ENCODE data around the gene TIAM2.

The TIAM2 gene

GRCh38 chr6:155042983-155043382 lies 47.9 kb downstream of the TIAM2 start:
- no peak for TF ChIP-seq POLR2A (IDR thresholded peaks at IDR 0.05; ENCODE audit: low read depth, low read length)
- FAIRE-seq (no peak), DNase-seq (ENCODE audit: insufficient read length, low spot score) (no peak)

- DNase-seq (ENCODE audit: insufficient read length, low spot score), result no peak
- no peak for TF ChIP-seq POLR2A (IDR thresholded peaks at IDR 0.05; ENCODE audit: low read depth, low read length)
- FAIRE-seq, result no peak
These were observed 50.7 kb downstream of the TIAM2 start for GRCh38 chr6:155045561-155046404.

GRCh38 chr6:155047523-155047922 lies 52.4 kb downstream of the TIAM2 start:
- TF ChIP-seq POLR2A (IDR thresholded peaks at IDR 0.05; ENCODE audit: low read depth, low read length), result no peak
- FAIRE-seq (no peak), DNase-seq (ENCODE audit: insufficient read length, low spot score) (no peak)

GRCh38 chr6:155050311-155050710 lies 55.2 kb downstream of the TIAM2 start:
- DNase-seq (ENCODE audit: insufficient read length, low spot score) (no peak), FAIRE-seq (no peak)

GRCh38 chr6:155054491-155055250 lies 59.6 kb downstream of the TIAM2 start:
- FAIRE-seq (no peak), DNase-seq (ENCODE audit: insufficient read length, low spot score) (no peak)
- no peak for TF ChIP-seq POLR2A (IDR thresholded peaks at IDR 0.05; ENCODE audit: low read depth, low read length)

More at GRCh38 chr6:155050311-155050710, 55.2 kb downstream of the TIAM2 start:
- TF ChIP-seq POLR2A (IDR thresholded peaks at IDR 0.05; ENCODE audit: low read depth, low read length), result no peak

GRCh38 chr6:155055729-155056128 lies 60.6 kb downstream of the TIAM2 start:
- FAIRE-seq (no peak), DNase-seq (ENCODE audit: insufficient read length, low spot score) (no peak)
- no peak for TF ChIP-seq POLR2A (IDR thresholded peaks at IDR 0.05; ENCODE audit: low read depth, low read length)

GRCh38 chr6:155056756-155057155 lies 61.6 kb downstream of the TIAM2 start:
- no peak for FAIRE-seq
- no peak for DNase-seq (ENCODE audit: insufficient read length, low spot score)
- no peak for TF ChIP-seq POLR2A (IDR thresholded peaks at IDR 0.05; ENCODE audit: low read depth, low read length)

- FAIRE-seq, result no peak
- TF ChIP-seq POLR2A (IDR thresholded peaks at IDR 0.05; ENCODE audit: low read depth, low read length), result no peak
- no peak for DNase-seq (ENCODE audit: insufficient read length, low spot score)
These were observed 66.3 kb downstream of the TIAM2 start for GRCh38 chr6:155061381-155061780.

GRCh38 chr6:155062866-155063341 lies 67.8 kb downstream of the TIAM2 start:
- DNase-seq (ENCODE audit: insufficient read length, low spot score) (peak; percentile 5), FAIRE-seq (no peak)
- TF ChIP-seq POLR2A (IDR thresholded peaks at IDR 0.05; ENCODE audit: low read depth, low read length), result no peak

- TF ChIP-seq POLR2A (IDR thresholded peaks at IDR 0.05; ENCODE audit: low read depth, low read length), result no peak
- FAIRE-seq, result no peak
- DNase-seq (ENCODE audit: insufficient read length, low spot score), result no peak
These were observed 69.2 kb downstream of the TIAM2 start for GRCh38 chr6:155064303-155064702.

- TF ChIP-seq POLR2A (IDR thresholded peaks at IDR 0.05; ENCODE audit: low read depth, low read length), result no peak
- FAIRE-seq, result no peak
- no peak for DNase-seq (ENCODE audit: insufficient read length, low spot score)
These were observed 71.2 kb downstream of the TIAM2 start for GRCh38 chr6:155066361-155066760.

- no peak for TF ChIP-seq POLR2A (IDR thresholded peaks at IDR 0.05; ENCODE audit: low read depth, low read length)
- FAIRE-seq (no peak), DNase-seq (ENCODE audit: insufficient read length, low spot score) (no peak)
These were observed 72.0 kb downstream of the TIAM2 start for GRCh38 chr6:155066921-155067680.

GRCh38 chr6:155067956-155068615 lies 73.0 kb downstream of the TIAM2 start:
- DNase-seq (ENCODE audit: insufficient read length, low spot score) (no peak), FAIRE-seq (no peak)

More at GRCh38 chr6:155067956-155068615, 73.0 kb downstream of the TIAM2 start:
- TF ChIP-seq POLR2A (IDR thresholded peaks at IDR 0.05; ENCODE audit: low read depth, low read length), result no peak

Data from H54 (cell line).